OCI-LY1 (cell line): ENCODE results near the gene LHFPL2.

Experiments used
- H2AFZ ChIP-seq: fragments of 200-600 bp; sonication (generic), shearing (Covaris generic); 2 replicates; pipeline ENCODE4 v1.6.0; 2014; ENCODE audit warnings: antibody characterized with exemption, mild to moderate bottlenecking, low read length
- H3F3A ChIP-seq: fragments of 200-600 bp; sonication (generic), shearing (Covaris generic); 2 replicates; pipeline ENCODE4 v1.6.0; 2014; ENCODE audit warnings: mild to moderate bottlenecking, antibody characterized with exemption, low read length, moderate library complexity; ENCODE audit not compliant: insufficient read depth
- H3K27ac ChIP-seq: fragments of 200-600 bp; sonication (generic); 2 replicates; pipeline ENCODE4 v1.5.1; 2014; ENCODE audit warnings: low read length, mixed run types, mild to moderate bottlenecking, low read depth; ENCODE audit not compliant: poor library complexity, severe bottlenecking
- H3K27me3 ChIP-seq: fragments of 200-600 bp; sonication (generic); 2 replicates; pipeline ENCODE4 v1.6.0; 2014; ENCODE audit warnings: antibody characterized with exemption, mild to moderate bottlenecking, low read length, moderate library complexity; ENCODE audit not compliant: insufficient read depth
- H3K36me3 ChIP-seq: fragments of 200-600 bp; sonication (generic); 2 replicates; pipeline ENCODE4 v1.6.1; 2014; ENCODE audit warnings: mild to moderate bottlenecking, antibody characterized with exemption, low read length, moderate library complexity, mixed read lengths; ENCODE audit not compliant: insufficient read depth
- H3K4me1 ChIP-seq: fragments of 200-600 bp; sonication (generic); 2 replicates; pipeline ENCODE4 v1.5.1; 2014; ENCODE audit warnings: mild to moderate bottlenecking, low read length, moderate library complexity; ENCODE audit not compliant: insufficient read depth, severe bottlenecking
- H3K4me2 ChIP-seq: fragments of 200-600 bp; sonication (generic), shearing (Covaris generic); 2 replicates; pipeline ENCODE4 v1.6.1; 2014; ENCODE audit warnings: low read length
- H3K4me3 ChIP-seq: fragments of 200-600 bp; sonication (generic); 2 replicates; pipeline ENCODE4 v1.5.1; 2014; ENCODE audit warnings: low read length, low read depth, mild to moderate bottlenecking, mixed read lengths; ENCODE audit not compliant: poor library complexity, severe bottlenecking
- H3K79me2 ChIP-seq: fragments of 200-600 bp; shearing (Covaris generic); 2 replicates; pipeline ENCODE4 v1.6.1; 2016; ENCODE audit warnings: mixed run types, low read length, mixed read lengths; ENCODE audit not compliant: insufficient read depth
- H3K9ac ChIP-seq: fragments of 200-600 bp; sonication (generic), shearing (Covaris generic); 2 replicates; pipeline ENCODE4 v1.6.1; 2014; ENCODE audit warnings: mild to moderate bottlenecking, low read length, mixed read lengths
- H3K9me2 ChIP-seq: fragments of 200-600 bp; sonication (generic), shearing (Covaris generic); 2 replicates; pipeline ENCODE4 v1.6.1; 2014; ENCODE audit warnings: low read depth, mild to moderate bottlenecking, low read length, mixed read lengths
- H3K9me3 ChIP-seq: fragments of 200-600 bp; shearing (Covaris generic); 2 replicates; pipeline ENCODE4 v1.6.1; 2014; ENCODE audit warnings: low read length, mixed read lengths
- H4K20me1 ChIP-seq: fragments of 200-600 bp; sonication (generic), shearing (Covaris generic); 2 replicates; pipeline ENCODE4 v1.6.0; 2016; ENCODE audit warnings: mild to moderate bottlenecking, low read length; ENCODE audit not compliant: insufficient read depth
- EZH2 ChIP-seq: fragments of 200-600 bp; sonication (generic), shearing (Covaris generic); IDR thresholded peaks from 2 replicates; pipeline ENCODE4 v1.8.0; 2017; ENCODE audit warnings: borderline replicate concordance, mixed run types, mild to moderate bottlenecking, antibody characterized with exemption, low read length, moderate library complexity, mixed read lengths
- TF ChIP-seq, protein P1 (sequence below): fragments of 200-600 bp; sonication (generic), shearing (Covaris generic); IDR thresholded peaks from 2 replicates; pipeline ENCODE4 v1.5.1; 2017; ENCODE audit warnings: mild to moderate bottlenecking, antibody characterized with exemption, low read length, moderate library complexity, mixed read lengths

LHFPL2 gene

DNA sequence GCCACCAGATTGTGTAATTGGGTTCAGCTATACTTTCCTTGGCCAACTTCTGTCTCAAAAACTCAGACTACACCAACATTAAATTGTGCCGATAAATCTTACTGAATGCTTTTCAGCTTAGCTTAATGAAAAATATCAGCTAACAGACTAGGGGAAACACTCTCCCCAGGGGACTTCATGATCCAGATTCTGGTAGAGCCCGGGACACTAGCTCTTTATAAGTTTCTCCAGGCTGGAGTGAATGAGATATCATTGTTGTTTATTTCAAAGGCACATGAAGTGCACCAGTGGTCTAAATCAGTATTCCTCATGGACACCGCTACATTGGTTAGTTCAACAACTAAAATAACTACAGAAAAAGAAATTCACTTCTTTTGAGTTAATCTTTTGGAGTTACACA lies 10.5 kb upstream of the LHFPL2 start:
- no peak overlapping the region for H3K4me2 ChIP-seq
- no peak overlapping the region for H3K27ac ChIP-seq
- no peak overlapping the region for H3K9ac ChIP-seq

DNA sequence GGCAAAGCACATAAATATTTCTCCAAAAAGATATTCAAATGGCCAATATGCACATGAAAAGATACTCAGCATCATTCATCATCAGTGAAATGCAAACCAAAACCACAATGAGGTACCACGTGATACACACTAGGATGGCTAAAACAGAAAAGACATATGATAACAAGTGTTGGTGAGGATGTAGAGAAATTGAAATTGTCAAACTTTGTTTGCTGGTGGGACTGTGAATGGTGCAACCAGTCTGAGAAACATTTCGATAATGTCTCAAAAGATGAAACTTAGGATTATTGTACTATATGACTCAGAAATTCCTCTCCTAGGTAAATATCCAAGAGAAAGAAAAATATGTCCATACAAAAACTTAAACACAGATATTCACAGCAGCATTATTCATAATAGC lies 8.6 kb upstream of the LHFPL2 start:
- Histone ChIP-seq H3K9ac (no peak overlapping the region), H3K9me2 (no peaks in the 10 kb centered on the region), H3K4me1 (peaks cover 38% of the 10 kb centered on the region), H3F3A (no peaks in the 10 kb centered on the region), H3K9me3 (no peaks in the 10 kb centered on the region), H3K27me3 (no peaks in the 10 kb centered on the region), H3K79me2 (peaks cover 4% of the 10 kb centered on the region; the same call in 1 of the 2 replicates), H2AFZ (no peak overlapping the region), H3K36me3 (no peaks in the 10 kb centered on the region; the same call in 1 of the 2 replicates), H3K4me2 (no peak overlapping the region), H3K4me3 (no peak overlapping the region), H3K27ac (no peak overlapping the region), H4K20me1 (no peaks in the 10 kb centered on the region)
- TF ChIP-seq EZH2, result no peak
- TF ChIP-seq, protein P1, sequence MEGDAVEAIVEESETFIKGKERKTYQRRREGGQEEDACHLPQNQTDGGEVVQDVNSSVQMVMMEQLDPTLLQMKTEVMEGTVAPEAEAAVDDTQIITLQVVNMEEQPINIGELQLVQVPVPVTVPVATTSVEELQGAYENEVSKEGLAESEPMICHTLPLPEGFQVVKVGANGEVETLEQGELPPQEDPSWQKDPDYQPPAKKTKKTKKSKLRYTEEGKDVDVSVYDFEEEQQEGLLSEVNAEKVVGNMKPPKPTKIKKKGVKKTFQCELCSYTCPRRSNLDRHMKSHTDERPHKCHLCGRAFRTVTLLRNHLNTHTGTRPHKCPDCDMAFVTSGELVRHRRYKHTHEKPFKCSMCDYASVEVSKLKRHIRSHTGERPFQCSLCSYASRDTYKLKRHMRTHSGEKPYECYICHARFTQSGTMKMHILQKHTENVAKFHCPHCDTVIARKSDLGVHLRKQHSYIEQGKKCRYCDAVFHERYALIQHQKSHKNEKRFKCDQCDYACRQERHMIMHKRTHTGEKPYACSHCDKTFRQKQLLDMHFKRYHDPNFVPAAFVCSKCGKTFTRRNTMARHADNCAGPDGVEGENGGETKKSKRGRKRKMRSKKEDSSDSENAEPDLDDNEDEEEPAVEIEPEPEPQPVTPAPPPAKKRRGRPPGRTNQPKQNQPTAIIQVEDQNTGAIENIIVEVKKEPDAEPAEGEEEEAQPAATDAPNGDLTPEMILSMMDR, result no peak

More for the DNA sequence above, 10.5 kb upstream of the LHFPL2 start:
- Histone ChIP-seq H3K9me3 (no peaks in the 10 kb centered on the region), H3K4me1 (peaks cover 29% of the 10 kb centered on the region), H2AFZ (no peak overlapping the region), H3K36me3 (no peaks in the 10 kb centered on the region; the same call in 1 of the 2 replicates), H3F3A (no peaks in the 10 kb centered on the region), H3K27me3 (no peaks in the 10 kb centered on the region), H4K20me1 (no peaks in the 10 kb centered on the region), H3K9me2 (no peaks in the 10 kb centered on the region), H3K4me3 (no peak overlapping the region), H3K79me2 (peaks cover 4% of the 10 kb centered on the region; the same call in 1 of the 2 replicates)
- no peak for TF ChIP-seq EZH2
- TF ChIP-seq, protein P1, result no peak

DNA sequence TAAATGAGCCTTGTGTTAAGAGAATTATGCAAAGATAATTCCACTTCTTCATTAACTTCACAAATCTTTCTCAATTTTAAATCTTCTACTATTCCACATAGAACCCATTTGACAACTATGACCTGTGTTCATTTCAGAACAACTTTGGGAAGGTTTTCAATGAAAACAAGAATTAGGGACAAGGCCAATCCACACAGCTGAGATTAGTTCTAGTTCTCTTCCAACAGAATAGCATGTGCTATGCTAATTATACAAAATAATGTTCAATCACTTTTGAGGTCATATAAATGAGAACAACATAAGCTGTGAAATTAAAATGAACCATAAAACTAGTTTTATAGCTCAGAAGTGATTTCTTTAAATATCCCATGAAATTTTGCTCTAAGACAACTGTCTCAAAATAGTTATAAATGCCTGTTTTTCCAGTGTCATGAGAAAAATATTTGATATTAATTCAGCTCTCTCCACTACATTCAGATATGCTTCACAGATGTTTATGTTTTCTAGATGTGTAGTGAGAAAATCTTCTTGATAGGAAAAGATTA lies 7.2 kb upstream of the LHFPL2 start:
- Histone ChIP-seq H3K27ac (no peak overlapping the region), H3K79me2 (peaks cover 4% of the 10 kb centered on the region; the same call in 1 of the 2 replicates), H3K4me1 (peaks cover 25% of the 10 kb centered on the region), H3K9me2 (no peaks in the 10 kb centered on the region), H3K4me3 (no peak overlapping the region), H3K9me3 (no peaks in the 10 kb centered on the region), H4K20me1 (no peaks in the 10 kb centered on the region), H3K9ac (no peak overlapping the region), H3K36me3 (no peaks in the 10 kb centered on the region; the same call in 1 of the 2 replicates), H3K27me3 (no peaks in the 10 kb centered on the region), H3K4me2 (no peak overlapping the region), H3F3A (no peaks in the 10 kb centered on the region), H2AFZ (no peak overlapping the region)
- TF ChIP-seq, protein P1, result no peak
- TF ChIP-seq EZH2, result no peak
